Lower lobe of right lung (tissue), 2 donors: ENCODE results near the gene EIF2S1. TPM values are rescaled to one million over a fixed set of nuclear protein-coding genes. Genes with fewer than 3 reads are reported as not detected.

Source experiments
- ATAC-seq, 2 donors: fragments of 200-7000 bp; cut with Tn5 transposase; one replicate each; pipeline ENCODE4 v1.9.1; 2020 to 2022; ENCODE audit warnings: mild to moderate bottlenecking in 2 of 2, moderate library complexity in 2 of 2
- DNase-seq: peaks from one replicate; pipeline ENCODE4 v3.0.0-alpha.2; 2020
- H3K27ac ChIP-seq: fragments of 200-600 bp; one replicate; pipeline ENCODE4 v1.8.0; 2022
- H3K27me3 ChIP-seq: fragments of 200-600 bp; one replicate; pipeline ENCODE4 v1.8.0; 2022; ENCODE audit warnings: low read depth
- H3K36me3 ChIP-seq: fragments of 200-600 bp; one replicate; pipeline ENCODE4 v1.8.0; 2022; ENCODE audit warnings: mild to moderate bottlenecking
- H3K4me1 ChIP-seq: fragments of 200-600 bp; one replicate; pipeline ENCODE4 v1.8.0; 2022
- H3K4me3 ChIP-seq: fragments of 200-600 bp; one replicate; pipeline ENCODE4 v1.8.0; 2022; ENCODE audit warnings: mild to moderate bottlenecking
- H3K9me3 ChIP-seq: fragments of 200-600 bp; one replicate; pipeline ENCODE4 v1.8.0; 2022
- intact Hi-C: fragments of 100-400 bp; cut with DNase I; formaldehyde crosslinking; loops from one replicate; pipeline ENCODE4 v1.11.0; 2022
- total RNA-seq: library from RNA; stranded (reverse); fragmentation: NEBNext Ultra II Directional; extraction: Animal tissue kit (Norgen Biotek cat#: 25700); gene quantifications from one replicate; pipeline ENCODE4 v1.2.1, GENCODE V29; 2021
- TF ChIP-seq, protein P1 (sequence below): fragments of 200-600 bp; IDR thresholded peaks from one replicate; pipeline ENCODE4 v1.8.0; 2022; ENCODE audit warnings: antibody characterized with exemption, mild to moderate bottlenecking
- donor health status: DM: no; HTN: yes; CAD: no; lungs with severe emphysema.

Gene EIF2S1
- total RNA-seq, 1 donor from 2014 or later = 64.7 TPM

DNA sequence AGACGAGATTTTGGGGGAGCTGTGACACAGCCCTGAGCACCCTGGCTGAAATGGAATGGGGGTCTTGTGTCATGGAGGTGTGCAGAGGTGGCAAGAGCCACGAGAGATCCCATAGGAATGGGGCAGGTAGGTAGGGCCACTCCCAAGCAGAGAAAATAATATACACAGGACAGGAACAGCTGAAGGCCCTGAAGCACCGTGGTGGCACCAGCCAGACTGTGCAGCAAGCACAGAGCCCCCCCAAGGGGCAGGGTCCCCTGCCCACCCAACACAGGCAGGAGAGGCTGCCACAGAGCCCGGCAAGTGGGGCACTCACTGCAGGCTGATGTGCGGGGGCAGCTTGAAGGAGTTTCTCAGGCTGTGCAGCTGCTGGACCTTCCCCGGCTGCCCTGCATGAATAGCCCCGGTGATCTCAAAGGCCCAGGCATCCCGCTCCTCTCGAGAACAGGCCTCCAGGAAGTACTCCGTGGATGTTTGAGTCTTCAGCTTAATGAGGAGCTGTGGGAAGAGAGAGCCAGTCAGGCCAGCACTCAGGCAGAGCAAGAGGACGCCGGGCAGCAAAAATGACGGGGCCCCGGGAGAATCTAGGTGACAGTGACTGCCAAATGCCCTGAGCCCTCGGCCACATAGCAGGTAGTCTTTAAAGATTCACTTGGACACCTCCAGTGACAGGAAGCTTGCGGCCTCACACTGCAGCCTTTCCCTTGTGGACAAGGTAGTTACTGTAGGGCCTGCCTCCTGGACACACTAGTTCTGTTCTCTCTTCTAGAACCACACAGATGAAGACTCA, 35.2 kb downstream of the EIF2S1 start:
- Histone ChIP-seq H3K36me3 (no peaks in the 10 kb centered on the region), H3K27me3 (no peaks in the 10 kb centered on the region), H3K9me3 (no peaks in the 10 kb centered on the region), H3K4me1 (no peaks in the 10 kb centered on the region), H3K27ac (no peak overlapping the region), H3K4me3 (no peak overlapping the region)
- ATAC-seq (no peak), DNase-seq (no peak)
- TF ChIP-seq, protein P1, sequence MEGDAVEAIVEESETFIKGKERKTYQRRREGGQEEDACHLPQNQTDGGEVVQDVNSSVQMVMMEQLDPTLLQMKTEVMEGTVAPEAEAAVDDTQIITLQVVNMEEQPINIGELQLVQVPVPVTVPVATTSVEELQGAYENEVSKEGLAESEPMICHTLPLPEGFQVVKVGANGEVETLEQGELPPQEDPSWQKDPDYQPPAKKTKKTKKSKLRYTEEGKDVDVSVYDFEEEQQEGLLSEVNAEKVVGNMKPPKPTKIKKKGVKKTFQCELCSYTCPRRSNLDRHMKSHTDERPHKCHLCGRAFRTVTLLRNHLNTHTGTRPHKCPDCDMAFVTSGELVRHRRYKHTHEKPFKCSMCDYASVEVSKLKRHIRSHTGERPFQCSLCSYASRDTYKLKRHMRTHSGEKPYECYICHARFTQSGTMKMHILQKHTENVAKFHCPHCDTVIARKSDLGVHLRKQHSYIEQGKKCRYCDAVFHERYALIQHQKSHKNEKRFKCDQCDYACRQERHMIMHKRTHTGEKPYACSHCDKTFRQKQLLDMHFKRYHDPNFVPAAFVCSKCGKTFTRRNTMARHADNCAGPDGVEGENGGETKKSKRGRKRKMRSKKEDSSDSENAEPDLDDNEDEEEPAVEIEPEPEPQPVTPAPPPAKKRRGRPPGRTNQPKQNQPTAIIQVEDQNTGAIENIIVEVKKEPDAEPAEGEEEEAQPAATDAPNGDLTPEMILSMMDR = no peak
- intact Hi-C loops = no loop called here

DNA sequence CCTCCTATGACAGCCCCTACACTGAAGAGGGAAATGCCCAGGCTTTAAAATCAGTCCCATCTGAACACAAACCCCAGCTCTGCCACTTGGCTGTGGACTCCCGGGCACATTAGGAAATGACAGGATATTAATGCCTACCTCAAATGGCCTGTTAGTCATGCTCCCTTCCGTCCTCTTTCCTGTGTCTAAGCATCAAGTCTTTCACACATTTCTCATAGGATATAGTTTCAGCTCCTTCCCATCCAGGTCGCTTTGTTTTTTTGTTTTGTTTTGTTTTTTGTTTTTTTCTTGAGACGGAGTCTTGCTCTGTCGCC, 35.7 kb downstream of the EIF2S1 start:
- H3K4me1 ChIP-seq = no peaks in the 10 kb centered on the region
- no peaks in the 10 kb centered on the region for H3K9me3 ChIP-seq
- no peak overlapping the region for H3K27ac ChIP-seq
- H3K4me3 ChIP-seq = no peak overlapping the region
- TF ChIP-seq, protein P1 = no peak
- intact Hi-C loops = no loop called here
- H3K27me3 ChIP-seq = no peaks in the 10 kb centered on the region
- H3K36me3 ChIP-seq = no peaks in the 10 kb centered on the region
- ATAC-seq (no peak), DNase-seq (no peak)

DNA sequence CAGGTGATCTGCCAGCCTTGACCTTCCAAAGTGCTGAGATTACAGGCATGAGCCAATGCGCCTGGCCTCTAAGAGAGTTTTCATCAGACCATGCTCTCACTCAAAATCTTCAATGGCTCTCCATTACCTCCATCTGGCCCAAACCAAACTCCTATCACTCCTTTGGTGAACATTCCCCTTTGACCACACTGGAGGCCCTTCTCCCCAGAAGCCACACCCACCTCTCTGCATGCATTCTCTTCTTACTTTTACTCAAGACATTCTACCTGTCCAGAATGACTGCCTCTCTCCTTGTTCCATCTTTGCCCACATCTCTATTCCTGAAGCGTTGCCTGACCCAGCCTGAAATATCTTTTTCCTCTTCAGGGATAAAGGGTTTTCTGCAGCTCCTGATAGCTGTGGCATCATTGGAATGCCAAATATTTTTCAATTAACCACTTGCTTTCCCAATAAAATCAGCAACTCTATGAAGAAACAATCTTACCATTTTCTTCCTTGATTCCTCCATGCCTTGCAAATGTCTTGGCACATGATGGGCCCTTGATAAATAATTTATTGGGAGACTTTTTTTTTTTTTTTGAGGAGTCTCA, 36.3 kb downstream of the EIF2S1 start:
- Histone ChIP-seq H3K27me3 (no peaks in the 10 kb centered on the region), H3K4me1 (no peaks in the 10 kb centered on the region), H3K36me3 (no peaks in the 10 kb centered on the region), H3K4me3 (no peak overlapping the region), H3K27ac (no peak overlapping the region), H3K9me3 (no peaks in the 10 kb centered on the region)
- TF ChIP-seq, protein P1 = no peak
- intact Hi-C loops = no loop called here
- no peak for ATAC-seq
- DNase-seq = no peak

DNA sequence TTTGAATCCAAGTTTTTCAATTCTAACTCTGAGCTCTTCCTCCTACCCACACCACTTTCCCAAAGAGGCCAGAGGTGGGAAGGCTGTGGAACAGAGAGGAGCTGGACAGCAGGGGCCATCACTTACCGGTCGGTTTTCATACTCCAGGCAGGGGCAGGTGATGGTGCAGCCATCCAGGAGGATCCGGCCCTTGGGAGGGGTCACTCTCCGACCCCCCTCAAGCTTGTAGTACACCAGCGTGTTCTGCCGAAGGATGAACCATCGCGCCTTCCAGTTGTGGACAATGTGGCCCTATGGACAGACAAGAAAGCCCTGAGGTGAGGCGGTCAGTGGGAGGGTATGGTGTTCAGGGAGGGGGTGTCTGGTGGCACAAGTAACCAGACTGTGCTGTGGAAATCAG, 37.4 kb downstream of the EIF2S1 start:
- Histone ChIP-seq H3K27me3 (no peaks in the 10 kb centered on the region), H3K4me1 (no peaks in the 10 kb centered on the region), H3K4me3 (no peak overlapping the region), H3K36me3 (no peaks in the 10 kb centered on the region), H3K9me3 (no peaks in the 10 kb centered on the region), H3K27ac (no peak overlapping the region)
- intact Hi-C loops = no loop called here
- ATAC-seq (no peak), DNase-seq (no peak)
- TF ChIP-seq, protein P1 = no peak

DNA sequence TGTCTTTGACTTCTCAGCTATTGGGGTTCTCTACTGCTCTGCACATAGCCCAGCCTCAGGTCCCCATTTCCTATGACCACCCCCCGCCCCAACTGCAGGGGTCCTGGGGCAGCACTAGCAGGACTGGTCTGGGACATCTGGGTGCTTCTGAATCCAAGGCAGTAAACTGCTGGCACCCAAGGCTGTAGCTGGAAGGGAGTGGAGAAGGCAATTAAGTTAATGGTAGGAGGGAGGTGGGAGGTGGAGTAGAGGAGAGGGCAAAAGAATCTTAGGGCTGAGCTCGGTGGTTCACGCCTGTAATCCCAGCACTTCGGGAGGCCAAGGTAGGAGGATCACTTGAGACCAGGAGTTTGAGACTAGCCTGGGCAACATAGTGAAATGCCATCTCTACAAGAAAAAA, 40.3 kb downstream of the EIF2S1 start:
- H3K4me1 ChIP-seq = no peaks in the 10 kb centered on the region
- H3K27ac ChIP-seq = no peak overlapping the region
- no peaks in the 10 kb centered on the region for H3K27me3 ChIP-seq
- intact Hi-C loops = no loop called here
- DNase-seq (no peak), ATAC-seq (no peak)
- no peaks in the 10 kb centered on the region for H3K36me3 ChIP-seq
- H3K4me3 ChIP-seq = no peak overlapping the region
- TF ChIP-seq, protein P1 = no peak
- no peaks in the 10 kb centered on the region for H3K9me3 ChIP-seq
